ENCODE measurements around the gene FOXJ1.

The FOXJ1 gene

DNA sequence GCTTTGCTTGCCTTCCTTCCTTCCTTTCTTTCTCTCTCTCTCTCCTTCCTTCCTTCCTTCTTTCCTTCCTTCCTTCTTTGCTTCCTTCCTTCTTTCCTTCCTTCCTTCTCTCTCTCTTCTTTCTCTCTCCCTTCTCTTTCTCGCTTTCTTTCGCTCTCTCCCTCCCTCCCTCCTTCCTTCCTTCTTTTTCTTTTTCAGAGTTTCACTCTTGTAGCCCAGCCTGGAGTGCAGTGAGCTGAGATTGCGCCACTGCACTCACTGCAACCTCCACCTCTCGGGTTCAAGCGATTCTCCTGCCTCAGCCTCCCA is 17.9 kb downstream of the FOXJ1 start:
- DNase-seq = no peak

DNA sequence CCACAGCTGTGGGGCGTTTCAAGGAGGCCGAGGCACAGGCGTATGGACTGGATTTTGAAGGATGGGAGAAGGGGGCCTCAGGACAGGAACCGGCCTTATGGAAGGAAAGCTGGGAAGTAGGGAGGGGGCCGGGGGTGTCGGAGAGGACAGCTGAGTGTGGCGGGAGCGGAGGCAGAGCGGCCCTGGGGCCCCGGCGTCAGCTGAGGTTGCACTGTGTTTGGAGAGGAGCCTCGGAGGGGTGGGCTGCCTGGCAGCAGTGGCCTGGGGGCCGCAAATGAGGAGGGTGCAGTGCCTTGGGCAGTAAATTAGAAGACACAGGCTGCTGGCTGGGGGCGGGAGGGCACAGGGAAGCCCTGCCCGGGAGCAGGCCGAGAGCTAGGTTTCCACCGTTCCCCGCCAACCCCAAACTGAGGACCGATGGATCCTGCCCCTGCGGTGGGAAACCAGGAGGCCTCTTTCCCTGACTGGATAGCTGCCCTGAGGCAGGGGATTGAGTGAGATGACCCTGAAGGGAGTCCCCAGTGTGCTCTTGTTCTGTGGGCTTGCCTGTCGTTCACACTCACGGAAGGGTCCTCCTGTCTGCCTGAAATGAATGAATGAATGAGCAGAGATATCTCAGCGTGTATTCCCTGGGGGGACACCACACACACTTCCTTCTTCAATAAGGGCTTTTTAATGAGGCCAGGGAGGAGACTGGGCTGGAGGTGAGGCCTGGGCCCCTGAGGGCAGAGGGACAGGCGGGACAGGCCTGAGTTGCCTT is 18.4 kb downstream of the FOXJ1 start:
- DNase-seq = no peak

DNA sequence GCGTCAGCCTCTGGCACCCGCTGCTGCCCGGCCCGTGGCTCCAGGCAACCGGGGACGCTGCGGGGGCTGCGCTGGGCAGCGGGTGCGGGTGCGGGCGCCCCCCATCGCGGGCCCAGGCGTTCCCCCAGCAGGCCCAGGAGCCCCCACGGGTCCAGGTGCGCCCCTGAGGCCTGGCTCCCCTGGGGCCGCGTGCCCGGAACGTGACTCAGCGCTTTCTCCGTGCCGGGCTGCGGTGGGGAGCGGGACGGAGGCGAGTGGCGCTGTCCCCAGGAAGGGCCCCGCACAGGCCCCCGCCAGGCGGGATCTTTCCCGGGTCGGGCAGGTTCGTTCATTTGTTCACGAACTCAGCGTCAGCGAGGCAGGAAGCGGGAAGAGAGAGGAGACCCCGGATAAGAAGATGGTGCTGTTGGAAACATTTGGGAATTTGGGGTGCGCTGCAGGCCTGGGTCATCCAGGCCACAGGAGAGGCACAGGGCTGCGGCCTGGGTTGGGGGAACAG is 19.1 kb downstream of the FOXJ1 start:
- DNase-seq = no peak

DNA sequence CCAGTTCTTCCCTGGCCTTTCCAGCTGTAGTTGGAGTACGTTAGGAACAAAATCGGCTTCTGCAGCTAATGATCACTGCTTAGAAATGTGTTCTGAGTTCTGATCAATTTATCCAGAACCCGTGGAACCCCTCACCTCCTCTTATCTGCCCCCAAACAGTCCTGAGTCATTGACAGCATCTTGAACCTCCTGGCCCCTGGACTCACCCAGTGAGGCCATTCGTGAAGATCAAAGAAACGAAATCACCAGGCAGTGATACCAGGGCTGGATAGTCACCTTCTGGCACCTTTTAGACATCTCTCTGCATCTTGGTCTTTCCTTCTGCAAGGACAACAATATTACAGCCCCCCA is 20.4 kb downstream of the FOXJ1 start:
- no peak for DNase-seq

DNA sequence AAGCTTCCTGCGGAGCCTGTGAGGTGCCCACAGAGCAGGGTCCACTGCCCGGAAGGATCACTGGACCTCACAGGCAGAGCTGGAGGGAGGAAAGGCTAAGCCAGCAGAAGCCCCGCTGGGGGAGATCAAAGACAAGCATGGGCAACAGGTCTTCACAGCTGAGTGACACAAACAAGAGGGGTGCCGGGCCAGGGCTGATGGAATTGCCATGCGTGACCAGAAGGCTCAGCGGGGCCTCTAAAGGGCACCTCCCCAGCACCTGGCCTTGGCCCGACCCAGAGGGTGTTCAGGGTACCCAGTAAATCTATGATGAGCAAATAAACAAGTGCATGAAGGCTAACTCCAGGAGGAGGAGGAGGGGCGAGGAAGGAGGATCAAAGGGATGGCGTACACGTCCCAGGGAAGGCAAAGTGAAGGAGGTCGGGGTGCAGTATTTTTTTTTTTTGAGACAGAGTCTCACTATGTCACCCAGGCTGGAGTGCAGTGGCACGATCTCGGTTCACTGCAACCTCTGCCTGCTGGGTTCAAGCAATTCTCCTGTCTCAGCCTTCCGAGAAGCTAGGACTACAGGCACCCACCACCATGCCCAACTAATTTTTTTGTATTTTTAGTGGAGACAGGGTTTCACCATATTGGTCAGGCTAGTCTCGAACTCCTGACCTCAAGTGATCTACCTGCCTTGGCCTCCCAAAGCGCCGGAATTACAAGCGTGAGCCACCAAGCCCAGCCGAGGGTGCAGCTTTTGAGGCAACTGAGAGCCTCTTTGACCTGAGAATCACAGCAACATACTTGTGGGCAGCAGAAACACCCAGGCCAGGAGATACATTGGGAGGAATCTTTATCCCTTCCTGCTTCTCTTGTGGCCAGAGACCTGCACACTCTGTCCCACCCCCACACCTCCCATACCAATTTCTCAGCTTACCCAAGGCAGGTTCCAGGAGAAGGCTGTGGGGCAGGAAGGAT is 21.4 kb downstream of the FOXJ1 start:
- DNase-seq = no peak

DNA sequence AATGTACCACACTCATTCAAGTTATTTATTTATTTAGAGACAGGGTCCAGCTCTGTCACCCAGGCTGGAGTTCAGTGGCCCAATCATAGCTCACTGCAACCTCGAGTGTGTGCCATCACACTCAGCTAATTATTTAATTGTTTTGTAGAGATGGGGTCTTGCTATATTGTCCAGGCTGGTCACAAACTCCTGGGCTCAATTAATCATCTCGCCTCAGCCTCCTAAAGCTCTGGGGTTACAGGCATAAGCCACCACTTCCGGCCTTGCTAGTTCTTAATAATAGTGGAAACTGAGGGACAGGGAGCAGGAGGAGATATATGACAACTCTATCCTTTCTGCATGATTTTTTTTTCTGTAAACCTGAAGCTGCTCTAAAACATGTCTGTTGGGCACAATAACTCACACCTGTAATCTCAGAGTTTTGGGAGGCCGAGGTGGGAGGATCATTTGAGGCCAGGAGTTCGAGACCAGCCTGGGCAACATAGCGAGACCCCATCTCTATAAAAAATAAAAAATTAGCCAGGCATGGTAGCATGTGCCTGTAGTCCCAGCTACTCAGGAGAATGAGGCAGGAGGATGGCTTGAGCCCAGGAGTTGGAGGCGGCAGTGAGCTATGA is 25.8 kb downstream of the FOXJ1 start:
- DNase-seq = no peak

DNA sequence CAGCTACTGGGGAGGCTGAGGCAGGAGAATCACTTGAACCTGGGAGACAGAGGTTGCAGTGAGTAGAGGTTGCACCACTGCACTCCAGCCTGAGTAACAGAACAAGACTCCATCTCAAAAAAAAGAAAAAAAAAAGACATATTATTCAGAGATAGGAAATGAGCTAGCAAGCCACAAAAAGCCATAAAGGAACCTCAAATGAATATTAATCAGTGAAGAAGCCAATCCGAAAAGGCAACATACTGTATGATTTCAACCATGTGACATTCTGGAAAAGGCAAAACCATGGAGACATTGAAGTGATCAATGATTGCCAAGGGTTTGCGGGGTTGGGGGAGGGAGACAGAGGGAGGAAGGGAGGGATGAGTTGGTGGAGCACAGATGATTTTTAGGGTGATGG is 29.1 kb downstream of the FOXJ1 start:
- no peak for DNase-seq

DNA sequence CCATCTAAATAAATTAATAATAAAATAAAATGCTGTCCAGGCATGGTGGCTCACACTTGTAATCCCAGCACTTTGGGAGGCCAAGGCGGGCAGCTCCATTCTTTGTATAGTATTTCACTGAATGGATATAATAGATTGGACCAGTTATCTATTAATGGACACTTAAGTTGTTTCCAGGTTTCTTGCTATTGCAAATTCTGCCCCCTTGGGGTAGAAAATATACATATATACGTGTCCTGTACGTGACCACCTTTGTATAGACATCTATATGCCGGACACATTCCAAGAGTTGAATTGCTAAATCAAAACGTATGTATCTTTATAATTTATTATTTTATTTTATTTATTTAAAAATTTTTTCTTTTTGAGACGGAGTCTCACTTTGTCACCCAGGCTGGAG is 33.5 kb downstream of the FOXJ1 start:
- no peak for DNase-seq

DNA sequence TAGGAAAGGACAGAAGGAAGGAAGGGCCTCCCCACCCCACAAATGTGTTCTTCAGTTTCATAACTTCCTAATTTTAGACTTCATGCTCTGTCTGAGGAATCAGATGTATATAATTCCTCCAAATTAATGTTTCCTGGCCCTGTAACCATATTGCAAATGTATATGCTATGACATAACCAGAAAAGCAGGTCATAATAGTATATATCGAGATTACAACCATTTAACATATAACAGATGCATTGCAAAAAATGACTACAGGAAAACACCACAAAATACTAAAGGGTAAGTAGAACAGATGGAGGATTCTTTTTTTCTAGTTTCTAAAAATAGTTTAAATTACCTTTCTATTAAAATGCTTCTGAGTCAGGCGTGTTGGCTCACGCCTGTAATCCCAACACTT is 34.3 kb downstream of the FOXJ1 start:
- DNase-seq = no peak

DNA sequence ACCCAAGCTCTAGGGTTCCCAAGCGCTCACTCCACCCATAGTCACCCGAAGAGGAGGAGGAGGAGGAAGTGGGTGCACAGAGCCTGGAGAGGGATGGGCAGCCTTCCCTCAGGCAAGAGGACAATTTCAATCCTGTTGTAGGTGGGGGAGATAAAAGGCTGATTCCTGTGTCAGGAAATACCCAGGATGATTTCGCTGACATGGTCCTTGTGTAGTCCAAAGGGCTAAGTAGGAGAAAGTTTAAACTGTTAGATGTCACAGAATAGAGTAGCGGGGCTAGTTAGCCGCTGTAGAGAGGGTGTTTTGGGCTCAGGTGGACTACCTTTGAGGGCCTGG is 36.2 kb downstream of the FOXJ1 start:
- no peak for DNase-seq

DNA sequence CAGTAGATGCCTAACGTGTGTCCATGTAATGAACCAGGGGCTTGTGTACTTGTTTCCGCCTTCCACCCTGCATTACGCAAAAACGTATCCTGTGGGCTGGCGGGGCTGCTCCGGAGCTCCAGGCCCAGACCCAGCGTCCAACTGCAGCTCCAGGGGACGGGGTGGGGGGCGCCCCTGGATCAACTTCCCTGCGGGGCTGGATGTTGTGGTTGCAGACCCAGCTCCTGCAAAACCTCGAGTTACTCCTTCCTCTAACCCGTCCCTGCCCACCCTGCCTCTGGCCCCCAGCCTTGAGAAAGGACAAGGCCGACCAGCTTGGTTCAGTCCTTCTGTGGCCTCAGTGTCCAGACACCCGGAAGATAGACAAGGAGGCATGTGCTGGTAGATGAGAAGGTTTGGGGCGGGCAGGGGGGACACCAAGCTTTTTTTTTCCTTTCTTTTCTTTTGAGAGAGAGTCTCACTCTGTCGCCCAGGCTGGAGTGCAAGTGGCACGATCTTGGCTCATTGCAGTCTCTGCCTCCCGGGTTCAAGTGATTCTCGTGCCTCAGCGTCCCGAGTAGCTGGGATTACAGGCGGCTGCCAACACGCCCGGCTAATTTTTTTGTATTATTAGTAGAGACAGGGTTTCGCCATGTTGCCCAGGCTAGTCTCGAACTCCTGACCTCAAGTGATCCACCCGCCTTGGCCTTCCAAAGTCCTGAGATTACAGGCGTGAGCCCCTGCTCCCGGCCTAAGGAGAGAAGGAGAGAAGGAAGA is 36.7 kb downstream of the FOXJ1 start:
- DNase-seq = no peak

DNA sequence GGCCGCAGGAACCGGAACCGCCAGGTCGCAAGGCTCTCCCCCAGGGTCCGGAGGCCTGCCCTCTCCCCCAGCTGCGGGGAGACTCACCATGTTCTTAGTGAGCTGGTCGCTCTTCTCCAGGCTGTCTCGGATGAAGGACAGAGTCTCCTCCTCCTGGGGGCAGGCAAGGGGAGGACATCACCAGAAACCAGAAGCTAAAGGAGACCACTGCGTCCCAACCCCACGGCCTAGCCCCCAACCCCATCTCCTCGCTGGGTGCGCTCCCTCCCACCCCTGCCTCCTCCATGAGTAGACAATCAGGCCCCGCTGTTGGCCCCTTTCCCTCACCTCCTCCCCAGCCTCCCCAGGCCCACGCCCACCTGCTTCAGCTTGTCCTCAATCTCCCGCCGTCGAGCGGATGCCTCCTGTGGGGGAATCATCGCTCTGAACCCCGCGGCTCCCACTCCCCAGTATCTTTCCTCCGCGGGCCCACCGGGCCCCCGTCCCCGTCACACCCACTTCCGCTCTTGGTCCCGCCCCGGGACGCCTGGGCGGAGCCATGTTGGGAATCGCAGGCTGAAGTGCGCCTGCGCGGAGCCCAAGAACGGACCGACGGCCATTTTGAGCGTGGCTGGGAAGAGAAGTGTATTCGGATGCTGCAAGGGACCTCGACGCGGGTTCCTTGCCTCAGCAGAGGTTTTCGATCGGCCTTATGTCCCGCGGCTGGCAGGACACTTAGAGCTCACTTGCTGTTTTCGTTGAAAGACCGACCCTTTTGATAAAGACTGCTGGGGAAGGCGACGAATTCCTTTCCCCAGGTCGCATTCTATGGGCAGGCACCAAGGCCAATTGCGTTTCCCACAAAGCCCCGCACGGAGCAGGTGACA is 37.5 kb downstream of the FOXJ1 start, which contains the start of gene EXOC7:
Gene EXOC7, minus strand, starts transcription at position 514 of the 866 bp plus-strand sequence. Its CDS starts 95 bp downstream, at position 419.
- DNase-seq = peak; percentile 90

DNA sequence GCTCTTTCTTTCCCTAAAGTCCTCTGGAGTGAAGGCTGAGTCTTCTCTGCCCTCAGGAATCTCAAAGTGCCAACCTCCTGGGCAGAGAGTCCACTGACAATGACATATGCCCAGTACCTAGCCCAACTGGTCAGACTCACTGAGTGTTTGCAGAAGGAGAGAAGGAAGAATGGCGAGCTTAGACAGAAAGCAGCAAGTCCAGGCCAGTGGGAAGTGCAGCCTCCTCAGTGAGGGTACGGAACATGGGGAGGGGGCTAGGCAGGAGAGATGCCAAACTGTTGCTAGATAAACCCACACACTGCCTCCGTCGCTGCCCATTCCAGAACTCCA is 38.1 kb downstream of the FOXJ1 start:
- DNase-seq = no peak

DNA sequence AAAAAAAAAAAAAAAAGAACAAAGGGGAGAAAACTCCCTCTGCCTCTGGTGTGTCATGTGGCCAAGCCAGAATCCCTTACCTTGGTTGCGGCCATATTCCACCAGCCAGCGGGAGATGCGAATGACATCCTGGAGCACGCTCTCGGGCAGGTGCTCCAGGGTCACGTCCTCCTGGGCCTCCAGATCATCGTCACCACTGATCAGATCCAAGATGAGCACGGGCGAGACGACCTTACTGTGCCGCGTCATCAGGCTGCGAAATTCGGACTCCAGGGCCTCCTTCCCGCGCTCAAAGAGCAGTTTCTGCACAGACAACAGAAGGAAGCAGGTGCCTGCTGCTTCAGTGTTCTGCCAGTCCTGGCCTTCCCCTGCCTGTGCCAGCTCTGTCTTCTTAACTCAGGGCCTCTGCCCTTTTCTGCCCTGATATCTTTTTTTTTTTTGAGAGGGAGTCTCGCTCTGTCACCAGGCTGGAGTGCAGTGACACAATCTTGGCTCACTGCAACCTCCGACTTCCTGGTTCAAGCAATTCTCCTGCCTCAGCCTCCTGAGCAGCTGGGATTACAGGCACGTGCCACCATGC is 43.2 kb downstream of the FOXJ1 start:
- no peak for DNase-seq

DNA sequence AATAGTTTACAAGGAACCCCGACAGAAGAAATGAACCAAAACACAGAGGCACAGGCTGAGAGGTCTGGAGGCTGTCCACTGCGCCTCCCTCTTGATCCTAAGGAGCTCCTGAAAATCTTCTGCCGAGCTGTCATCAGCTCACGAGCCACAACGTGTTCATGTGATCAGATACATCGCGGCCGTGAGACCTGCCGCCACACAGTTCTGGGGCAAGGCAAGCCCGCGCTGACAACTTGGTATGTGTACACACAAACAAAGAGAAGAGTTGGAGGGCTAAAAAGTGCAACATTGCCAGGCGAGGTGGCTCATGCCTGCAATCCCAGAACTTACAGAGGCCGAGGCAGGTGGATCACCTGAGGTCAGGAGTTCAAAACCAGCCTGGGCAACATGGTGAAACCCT is 45.1 kb downstream of the FOXJ1 start:
- DNase-seq = no peak

DNA sequence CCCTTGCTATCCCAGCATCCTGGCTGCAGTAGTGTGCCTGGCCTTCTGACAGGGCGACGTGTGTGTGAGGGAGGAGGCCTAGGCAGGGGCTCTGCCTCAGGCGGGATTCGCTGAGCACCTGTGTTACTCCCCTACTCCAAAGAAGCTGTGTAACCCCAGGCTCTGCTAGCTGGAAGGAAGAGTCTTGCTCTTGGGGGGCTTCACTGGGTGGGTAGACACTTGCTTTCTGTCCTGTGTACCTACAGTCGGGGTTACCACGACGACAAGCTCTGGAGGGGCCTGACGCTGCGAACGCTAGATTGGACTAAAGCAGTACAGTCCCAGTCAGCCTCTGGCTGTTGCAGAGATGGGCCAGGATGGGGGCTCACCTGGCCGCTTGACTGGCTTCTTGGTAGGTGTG is 47.0 kb downstream of the FOXJ1 start:
- no peak for DNase-seq

DNA sequence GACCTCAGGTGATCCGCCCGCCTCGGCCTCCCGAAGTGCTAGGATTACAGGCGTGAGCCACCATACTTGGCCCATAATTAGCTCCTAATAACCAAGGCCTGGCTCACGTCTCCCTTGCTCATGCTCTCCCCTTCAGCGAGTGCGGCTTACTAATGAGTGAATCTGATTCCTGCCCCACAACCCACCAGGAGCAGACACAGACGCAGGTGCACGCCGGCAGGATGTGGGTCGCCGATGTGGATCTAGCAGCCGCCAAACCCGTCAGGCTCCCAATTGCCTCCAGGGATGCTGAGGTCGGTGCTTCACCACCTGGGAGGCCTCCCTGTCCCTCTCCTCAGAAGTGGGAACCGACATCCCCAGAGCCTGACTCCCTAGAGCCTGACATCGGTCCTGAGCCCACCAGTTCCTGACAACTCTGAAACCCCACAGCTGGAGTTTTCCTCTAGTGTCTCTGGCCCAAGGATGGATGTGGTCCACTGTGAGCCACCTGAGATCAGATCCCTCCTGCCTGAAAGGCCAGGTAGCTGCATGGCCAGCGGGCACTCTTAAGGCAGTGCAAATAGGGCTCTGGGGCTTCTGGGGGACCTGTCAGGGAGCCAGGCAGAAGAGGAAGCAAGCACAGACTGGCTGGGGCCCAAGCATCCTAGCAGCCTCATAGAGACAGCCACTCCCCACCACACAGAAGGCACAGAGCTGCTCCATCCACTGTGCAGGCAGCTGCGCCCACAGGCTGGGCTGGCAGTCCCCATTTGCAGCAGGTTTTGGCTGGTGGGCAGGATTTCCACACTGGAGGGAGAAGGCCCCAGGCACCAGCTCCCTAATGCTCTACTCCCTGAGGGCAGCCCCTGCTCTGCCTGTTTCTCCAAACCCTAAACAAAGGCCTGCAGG is 48.3 kb downstream of the FOXJ1 start:
- no peak for DNase-seq

DNA sequence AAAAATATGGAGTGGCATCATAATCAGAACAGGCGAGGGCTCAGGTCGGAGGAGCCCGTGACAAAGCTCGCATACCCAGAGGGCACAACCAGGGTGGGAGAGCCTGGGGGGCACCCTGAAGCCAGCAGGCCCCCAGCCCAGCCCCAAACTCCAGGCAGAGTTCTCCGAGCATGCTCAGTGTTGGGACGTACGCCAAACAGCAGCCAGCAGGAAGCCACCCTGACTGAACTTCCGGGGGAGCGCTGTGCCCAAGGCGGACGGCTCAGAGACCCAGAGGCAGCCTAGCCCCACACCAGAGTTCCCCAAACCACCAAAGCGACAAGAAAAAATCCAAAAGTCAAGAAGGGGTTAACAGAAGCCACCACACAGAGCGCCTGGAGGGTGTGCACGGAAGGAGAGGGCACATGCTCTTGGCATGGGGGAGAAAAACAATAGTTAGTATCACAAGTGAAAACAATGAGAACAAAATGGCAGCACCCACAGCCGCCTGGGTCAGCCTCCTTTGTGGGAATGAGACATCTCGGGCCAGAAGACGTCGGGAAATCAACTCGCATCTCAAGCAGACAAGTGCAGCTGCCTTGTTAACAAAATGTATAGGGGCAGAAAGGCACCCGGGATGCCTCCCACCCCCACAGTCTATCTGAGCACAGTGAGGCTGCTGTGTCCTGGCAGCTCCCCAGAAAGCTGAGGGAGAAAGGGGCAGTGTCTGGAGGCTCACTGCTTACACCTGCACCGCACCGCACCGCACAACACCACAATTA is 49.3 kb downstream of the FOXJ1 start:
- no peak for DNase-seq

DNA sequence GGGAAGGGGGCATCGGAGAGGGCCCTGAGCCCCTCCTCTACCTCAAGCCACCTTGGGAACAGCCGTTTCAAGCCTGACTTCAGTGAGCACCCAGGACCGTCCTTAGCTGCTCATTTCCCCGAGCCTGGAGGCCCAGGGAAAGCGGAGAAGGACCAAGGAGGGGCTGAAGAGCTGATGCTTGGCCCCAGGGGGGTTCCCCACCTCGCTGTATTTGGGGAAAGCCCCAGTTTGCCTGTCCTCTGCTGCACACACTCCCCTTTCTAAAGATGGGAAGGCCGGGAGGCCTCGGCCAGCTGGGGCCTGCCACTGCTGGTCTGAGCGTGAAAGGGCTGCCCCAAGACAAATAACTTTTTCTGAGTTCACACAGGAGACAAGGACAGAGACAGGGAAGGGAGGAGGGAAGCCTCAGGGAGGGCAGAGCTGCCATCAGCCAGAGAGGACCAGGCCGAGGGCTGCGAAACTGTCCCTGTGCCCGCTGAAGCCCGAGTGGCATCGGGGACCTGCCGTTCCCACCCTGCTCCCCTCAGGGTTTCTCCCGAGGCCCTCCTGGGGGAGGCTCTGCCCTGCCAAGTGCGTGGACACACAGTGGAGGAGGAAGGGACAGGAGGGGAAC is 50.4 kb downstream of the FOXJ1 start:
- no peak for DNase-seq

All from CD4-positive, alpha-beta T cell treated with Interferon gamma for 1 hour (primary cell).